GM19455 (cell line): ENCODE measurements around the gene TULP3.

Experiments used
- ATAC-seq: cut with Tn5 transposase; IDR thresholded peaks from one replicate; pipeline ENCODE4 v1.9.1; 2021; ENCODE audit not compliant: unreplicated experiment

Gene TULP3

GRCh38 chr12:2925322-2925995 lies 34.8 kb downstream of the TULP3 start:
- no peak for ATAC-seq

DNA sequence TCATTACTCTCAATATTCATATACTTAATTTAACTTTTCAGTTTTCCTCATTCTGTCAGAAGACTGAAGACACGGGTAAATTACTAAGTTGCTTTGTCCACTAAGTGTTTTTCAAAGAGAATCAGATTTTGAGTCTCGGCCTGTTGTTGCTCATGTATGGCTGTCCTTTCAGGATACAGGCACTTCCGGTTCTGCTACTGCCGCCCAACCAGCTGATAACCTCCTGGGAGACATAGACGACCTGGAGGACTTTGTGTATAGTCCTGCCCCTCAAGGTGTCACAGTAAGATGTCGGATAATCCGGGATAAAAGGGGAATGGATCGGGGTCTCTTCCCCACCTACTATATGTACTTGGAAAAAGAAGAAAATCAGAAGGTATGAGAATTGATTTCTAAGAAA lies 40.2 kb downstream of the TULP3 start:
- no peak for ATAC-seq

- no peak for ATAC-seq
Observed at GRCh38 chr12:2933586-2933985, 42.9 kb downstream of the TULP3 start.

DNA sequence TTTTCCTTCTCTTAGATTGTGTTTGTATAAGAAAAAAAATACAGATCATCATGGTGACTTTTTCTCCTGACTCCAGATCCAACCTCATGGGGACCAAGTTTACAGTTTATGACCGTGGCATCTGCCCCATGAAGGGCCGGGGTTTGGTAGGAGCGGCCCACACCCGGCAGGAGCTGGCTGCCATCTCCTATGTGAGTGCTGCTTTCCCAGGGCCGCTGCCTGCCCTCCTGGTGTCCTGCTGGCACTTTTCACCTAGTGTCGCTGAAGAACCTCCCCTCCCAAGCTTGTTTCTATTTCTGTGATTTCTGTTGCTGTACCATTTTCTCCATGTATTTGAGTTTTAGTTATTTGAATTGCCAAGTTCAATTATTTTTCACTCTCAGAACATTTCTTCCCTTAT lies 43.7 kb downstream of the TULP3 start:
- no peak for ATAC-seq

DNA sequence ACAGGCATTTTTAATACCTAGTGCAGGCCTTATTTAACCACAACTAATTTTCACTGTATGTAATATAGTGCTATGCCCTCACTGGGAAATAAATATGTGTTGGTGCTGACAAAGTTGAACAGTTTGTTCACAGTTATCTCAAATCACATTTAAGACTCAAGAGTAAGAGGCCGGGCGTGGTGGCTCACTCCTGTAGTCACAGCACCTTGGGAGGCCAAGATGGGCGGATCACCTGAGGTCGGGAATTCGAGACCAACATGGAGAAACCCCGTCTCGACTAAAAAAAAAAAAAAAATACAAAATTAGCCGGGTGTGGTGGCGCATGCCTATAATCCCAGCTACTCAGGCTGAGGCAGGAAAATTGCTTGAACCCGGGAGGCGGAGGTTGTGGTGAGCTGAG lies 45.6 kb downstream of the TULP3 start:
- no peak for ATAC-seq

DNA sequence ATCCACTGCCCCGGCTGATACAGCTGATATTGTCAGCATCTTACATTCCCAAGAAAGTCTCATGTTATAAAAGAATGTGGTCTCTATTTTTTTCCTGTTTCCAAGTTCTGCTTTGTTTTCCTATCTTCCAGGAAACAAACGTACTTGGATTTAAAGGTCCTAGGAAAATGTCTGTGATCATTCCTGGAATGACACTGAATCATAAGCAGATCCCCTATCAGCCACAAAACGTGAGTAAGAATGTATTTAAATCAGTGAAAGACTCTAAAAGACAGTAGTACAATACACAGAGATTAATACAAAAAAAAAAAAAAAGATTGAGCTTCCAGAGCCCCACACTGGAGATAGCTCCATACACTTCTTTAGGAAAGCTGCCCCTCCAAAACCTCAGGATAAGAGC lies 46.8 kb downstream of the TULP3 start:
- no peak for ATAC-seq

GRCh38 chr12:2939191-2939590 lies 48.5 kb downstream of the TULP3 start:
- no peak for ATAC-seq

GRCh38 chr12:2940564-2940963 lies 49.9 kb downstream of the TULP3 start:
- ATAC-seq = no peak

- ATAC-seq = no peak
Observed at GRCh38 chr12:2941524-2941923, 50.8 kb downstream of the TULP3 start.

GRCh38 chr12:2944401-2945047 lies 53.8 kb downstream of the TULP3 start:
- no peak for ATAC-seq

- ATAC-seq = no peak
Observed at GRCh38 chr12:2949411-2949810, 58.7 kb downstream of the TULP3 start.

DNA sequence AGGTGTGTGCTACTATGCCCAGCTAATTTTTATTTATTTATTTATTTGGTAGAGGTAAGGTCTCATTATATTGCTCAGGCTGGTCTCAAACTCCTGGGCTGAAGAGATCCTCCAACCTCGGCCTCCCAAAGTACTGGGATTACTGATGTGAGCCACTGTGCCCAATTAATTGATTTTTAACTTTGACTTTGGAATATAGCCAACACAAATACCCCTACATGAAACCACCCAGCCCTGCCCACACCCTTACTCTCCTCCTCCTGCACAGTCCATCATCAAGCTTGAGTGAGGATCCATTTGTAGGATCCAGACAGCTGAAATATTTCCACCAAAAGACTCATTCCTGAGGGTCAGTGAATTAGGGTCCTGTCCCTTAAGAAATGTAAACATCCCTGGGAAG lies 65.2 kb downstream of the TULP3 start:
- ATAC-seq = no peak

DNA sequence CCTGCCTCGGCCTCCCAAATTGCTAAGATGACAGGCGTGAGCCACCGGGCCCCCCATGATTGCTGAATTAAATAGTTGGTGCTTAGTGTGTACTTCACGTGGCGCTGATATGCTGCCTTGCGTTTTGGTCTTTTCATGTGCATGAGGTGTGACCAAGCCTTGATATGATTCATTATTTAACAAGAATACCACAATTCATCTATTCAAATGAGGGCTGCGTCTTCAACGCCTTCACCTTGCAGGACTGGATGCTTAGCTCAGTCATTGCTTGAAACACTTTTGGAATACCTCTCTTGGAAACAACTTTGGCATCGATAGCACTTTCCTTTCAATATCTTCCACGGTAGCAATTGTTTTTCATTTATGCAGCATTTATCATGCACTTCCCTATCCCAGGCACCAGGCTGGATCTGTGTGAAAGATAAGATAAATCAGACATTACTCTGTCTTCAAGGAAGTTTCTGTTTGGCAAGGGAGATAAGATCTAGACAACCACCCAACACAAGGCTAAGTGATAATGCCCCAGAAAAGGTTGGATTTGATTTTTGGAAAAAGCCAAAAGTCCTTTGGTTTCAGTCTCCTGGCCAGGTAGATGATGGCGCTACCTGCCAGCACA lies 67.2 kb downstream of the TULP3 start:
- ATAC-seq = no peak

DNA sequence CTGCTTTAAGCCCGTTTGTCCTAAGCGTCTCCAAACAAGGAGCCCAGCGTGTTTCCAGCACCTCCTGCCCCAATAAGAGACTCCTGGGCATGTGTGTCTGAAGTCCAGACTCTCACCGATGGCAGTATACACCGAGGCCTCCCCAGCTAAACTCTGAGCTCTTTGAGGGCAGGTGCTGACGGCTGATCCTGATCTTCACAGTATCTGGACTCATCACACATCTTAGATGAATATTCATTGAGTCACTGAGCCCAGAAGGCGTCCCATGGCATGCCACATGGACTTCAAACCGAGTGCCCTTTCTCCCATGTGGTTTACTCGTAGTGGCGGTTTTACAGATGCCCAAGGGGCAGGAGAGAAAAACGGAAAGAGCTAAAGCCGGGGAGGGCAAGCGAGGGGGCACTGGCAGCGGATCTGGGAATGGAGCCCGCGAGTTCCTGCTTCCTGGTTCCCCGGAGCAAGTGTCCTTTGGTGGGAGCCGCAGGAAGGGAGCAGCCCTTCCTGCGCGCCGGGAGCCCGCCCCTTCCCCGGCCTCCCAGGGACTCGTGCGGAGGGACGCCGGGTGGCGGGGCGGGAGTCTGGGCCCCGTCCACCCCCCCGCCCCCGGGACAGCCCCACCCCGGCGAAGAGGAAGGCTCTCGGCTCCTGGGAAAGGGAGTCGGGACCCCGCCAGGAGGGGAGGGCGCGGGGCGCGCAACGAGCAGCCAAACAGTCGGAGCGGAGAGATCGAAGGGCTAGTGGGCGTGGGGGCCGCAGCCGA lies 67.9 kb downstream of the TULP3 start:
- ATAC-seq = no peak

DNA sequence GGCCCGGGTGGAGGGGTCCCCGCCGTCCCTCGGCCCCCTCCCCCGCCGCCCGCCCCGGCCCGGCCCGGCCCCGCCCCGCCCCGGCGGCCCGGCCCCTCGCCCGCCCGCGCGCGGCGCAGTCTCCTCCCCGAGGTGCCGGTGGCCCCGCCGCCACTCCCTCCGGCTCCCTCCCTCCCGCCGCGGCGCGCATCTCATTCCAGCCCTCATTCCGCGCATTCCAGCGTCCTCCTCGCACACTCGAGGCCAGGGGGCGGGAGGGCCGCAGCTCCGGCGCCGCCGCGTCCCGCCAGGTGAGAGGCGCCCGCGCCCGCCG lies 68.5 kb downstream of the TULP3 start, which contains the start of gene TEAD4:
Gene TEAD4 (plus strand): TSS at position 206 of the 313 bp plus-strand sequence.
- ATAC-seq = no peak

DNA sequence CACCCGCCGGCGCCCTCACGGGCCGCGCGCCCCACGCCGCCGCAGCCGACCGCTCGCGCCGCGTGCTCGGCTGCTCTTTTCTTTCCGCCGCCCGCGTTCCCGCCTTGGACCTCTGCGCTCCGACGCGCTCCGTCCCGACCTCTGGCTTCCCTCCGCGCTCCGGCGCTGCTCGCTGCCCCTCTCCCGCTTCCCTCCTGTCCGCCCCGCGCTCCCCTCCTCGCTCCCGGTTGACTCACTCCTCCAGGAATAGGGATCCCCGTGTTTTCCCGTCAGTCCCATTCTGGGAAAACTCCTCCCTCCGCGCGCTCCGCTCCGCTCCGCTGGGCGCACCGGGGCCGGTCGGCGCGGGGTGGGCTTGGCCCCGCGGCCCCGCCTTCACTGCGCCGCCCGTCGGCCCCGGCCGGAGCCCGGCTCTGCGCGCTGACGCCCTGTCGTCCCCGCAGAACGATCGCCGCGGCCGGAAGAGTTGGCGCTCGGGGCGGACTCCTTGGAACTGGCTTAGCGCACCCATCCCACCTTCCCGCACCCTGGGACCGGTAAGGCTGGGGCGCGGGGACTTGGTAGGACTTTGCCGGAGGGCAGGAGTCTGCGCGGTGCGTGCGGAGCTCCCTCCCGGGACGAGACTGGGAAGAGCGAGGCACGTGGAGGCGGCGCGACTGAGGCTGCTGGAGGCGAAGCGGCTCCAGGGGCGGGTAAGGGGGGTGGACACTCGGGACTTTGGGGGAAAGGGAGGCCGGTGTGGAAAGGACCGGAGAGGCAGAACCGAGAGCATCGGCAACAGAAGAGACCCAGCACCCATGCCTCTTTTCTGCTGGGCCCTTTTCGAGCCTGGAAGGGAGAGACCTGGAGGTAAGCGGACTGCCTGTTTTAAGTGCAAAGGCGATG lies 69.1 kb downstream of the TULP3 start:
- ATAC-seq = no peak

DNA sequence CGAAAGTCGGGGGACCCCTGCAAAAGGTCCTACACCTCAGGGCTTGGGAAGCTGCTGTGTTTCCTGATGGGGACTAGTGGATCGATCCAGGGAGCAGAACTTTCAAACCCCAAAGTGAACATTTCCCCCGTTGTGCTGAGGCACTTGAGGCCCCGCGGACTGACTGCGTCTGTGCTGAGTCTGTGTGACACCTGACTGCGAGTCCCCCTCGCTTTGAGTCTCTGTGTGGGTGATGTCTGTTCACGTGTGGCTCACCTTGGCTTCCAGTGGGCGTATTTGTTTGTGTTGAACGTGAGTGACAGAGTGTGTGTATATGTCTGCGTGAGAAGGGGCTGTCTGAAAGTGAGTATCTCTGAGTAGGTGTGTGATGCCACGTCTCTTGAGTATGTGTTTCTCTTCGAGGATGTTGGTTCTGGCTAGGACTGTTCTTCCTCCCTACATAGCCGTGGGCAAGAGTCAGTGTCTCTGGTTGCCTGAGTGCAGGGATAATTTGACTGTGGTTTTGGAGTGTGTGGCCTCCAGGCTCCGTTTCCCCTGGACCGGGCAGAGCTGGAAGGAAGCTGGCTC lies 69.8 kb downstream of the TULP3 start:
- ATAC-seq = no peak

GRCh38 chr12:2960996-2961616 lies 70.4 kb downstream of the TULP3 start:
- ATAC-seq = no peak

GRCh38 chr12:2961705-2962104 lies 71.0 kb downstream of the TULP3 start:
- ATAC-seq = no peak

- no peak for ATAC-seq
Observed at GRCh38 chr12:2963154-2963759, 72.6 kb downstream of the TULP3 start.
